PC-3 (cell line): ENCODE measurements around the gene KLRC3. TPM values are rescaled to one million over a fixed set of nuclear protein-coding genes. Genes with fewer than 3 reads are reported as not detected.
"Not testable (repeated sequence)": the region's sequence is repeated elsewhere in the genome, so short reads cannot be mapped to it uniquely, and the experiment has no call there.

ENCODE experiments used
- ATAC-seq: fragments of 200-7000 bp; cut with Tn5 transposase; 2 replicates; pipeline ENCODE4 v1.9.1; 2020; ENCODE audit warnings: mild to moderate bottlenecking, moderate library complexity
- BruUV-seq: library from RNA; stranded (reverse); fragments of 400-500 nt; replicated peaks from 2 replicates; lab custom pipeline; 2021; lab: Mats Ljungman, UMichigan
- CTCF ChIA-PET: fragments of 300-600 bp; sonication (Branson Sonifier 250); formaldehyde crosslinking; loops from one replicate; lab custom pipeline; 2022; ENCODE audit warnings: antibody characterized with exemption; lab: Charles Lee
- POLR2A ChIA-PET: fragments of 300-600 bp; sonication (Branson Sonifier 250); formaldehyde crosslinking; loops from one replicate; lab custom pipeline; 2022; ENCODE audit warnings: antibody characterized with exemption; ENCODE audit not compliant: unreplicated experiment; lab: Charles Lee
- DNase-seq: peaks from one replicate; pipeline ENCODE4 v3.0.0-alpha.2; 2015
- H2AFZ ChIP-seq: fragments of 300-600 bp; sonication (generic); 2 replicates; pipeline ENCODE4 v1.6.0; 2016; ENCODE audit warnings: antibody characterized with exemption, low read length
- H3F3A ChIP-seq: fragments of 300-600 bp; sonication (generic); one replicate; pipeline ENCODE4 v1.6.0; 2017; ENCODE audit warnings: antibody characterized with exemption, low read length, control low read depth, mild to moderate bottlenecking; ENCODE audit not compliant: unreplicated experiment
- H3K27ac ChIP-seq: fragments of 300-600 bp; sonication (generic); 2 replicates; pipeline ENCODE4 v1.5.1; 2016; ENCODE audit warnings: mild to moderate bottlenecking, low read length
- H3K27me3 ChIP-seq: fragments of 300-600 bp; sonication (generic); 2 replicates; pipeline ENCODE4 v1.6.1; 2016; ENCODE audit warnings: low read length, mixed read lengths
- H3K36me3 ChIP-seq: fragments of 300-600 bp; sonication (generic); 2 replicates; pipeline ENCODE4 v1.6.1; 2016; ENCODE audit warnings: low read depth, mixed run types, low read length, mixed read lengths
- H3K4me1 ChIP-seq: fragments of 300-600 bp; sonication (generic); 2 replicates; pipeline ENCODE4 v1.5.1; 2016; ENCODE audit warnings: low read length; ENCODE audit not compliant: insufficient read depth
- H3K4me2 ChIP-seq: fragments of 300-600 bp; sonication (generic); 2 replicates; pipeline ENCODE4 v1.6.0; 2016; ENCODE audit warnings: low read length
- H3K4me3 ChIP-seq: fragments of 300-600 bp; sonication (generic); 2 replicates; pipeline ENCODE4 v1.5.1; 2016; ENCODE audit warnings: mild to moderate bottlenecking, low read length, mixed read lengths
- H3K79me2 ChIP-seq: fragments of 300-600 bp; sonication (generic); 2 replicates; pipeline ENCODE4 v1.6.1; 2017; ENCODE audit warnings: low read length, mixed read lengths
- H3K9ac ChIP-seq: fragments of 300-600 bp; sonication (generic); 2 replicates; pipeline ENCODE4 v1.6.0; 2016; ENCODE audit warnings: mild to moderate bottlenecking, low read length
- H3K9me2 ChIP-seq: fragments of 300-600 bp; sonication (generic); replicated peaks from 2 replicates; pipeline ENCODE4 v1.6.1; 2016; ENCODE audit warnings: mixed run types, low read length, mixed read lengths
- H3K9me3 ChIP-seq: fragments of 300-600 bp; sonication (generic); 2 replicates; pipeline ENCODE4 v1.6.1; 2016; ENCODE audit warnings: low read length, mixed read lengths
- H4K20me1 ChIP-seq: fragments of 300-600 bp; sonication (generic); 2 replicates; pipeline ENCODE4 v1.6.1; 2016; ENCODE audit warnings: low read length, mixed read lengths
- CTCF ChIP-seq: fragments of 300-600 bp; sonication (generic); conservative IDR thresholded peaks from 2 replicates; pipeline ENCODE4 v1.5.1; 2017; ENCODE audit warnings: antibody characterized with exemption, low read depth, mild to moderate bottlenecking, low read length
- EZH2 ChIP-seq: fragments of 300-600 bp; sonication (generic); IDR thresholded peaks from one replicate; pipeline ENCODE4 v1.6.1; 2017; ENCODE audit warnings: antibody characterized with exemption, mild to moderate bottlenecking, low read length; ENCODE audit not compliant: unreplicated experiment
- EZH2phosphoT487 ChIP-seq: fragments of 300-600 bp; sonication (generic); IDR thresholded peaks from 2 replicates; pipeline ENCODE4 v1.6.1; 2018; ENCODE audit warnings: mild to moderate bottlenecking, antibody characterized with exemption, low read length, borderline replicate concordance
- intact Hi-C: fragments of 100-400 bp; cut with micrococcal nuclease; formaldehyde crosslinking; loops from 2 replicates; pipeline ENCODE4 v1.9.0; 2023
- total RNA-seq: library from RNA; depleted of rRNA; stranded (reverse); fragments of >200 nt; gene quantifications from 2 replicates; pipeline ENCODE4 v1.2.3, GENCODE V29; 2014

KLRC3 gene
- total RNA-seq, 1 experiment from 2014 or later, result not detected

DNA sequence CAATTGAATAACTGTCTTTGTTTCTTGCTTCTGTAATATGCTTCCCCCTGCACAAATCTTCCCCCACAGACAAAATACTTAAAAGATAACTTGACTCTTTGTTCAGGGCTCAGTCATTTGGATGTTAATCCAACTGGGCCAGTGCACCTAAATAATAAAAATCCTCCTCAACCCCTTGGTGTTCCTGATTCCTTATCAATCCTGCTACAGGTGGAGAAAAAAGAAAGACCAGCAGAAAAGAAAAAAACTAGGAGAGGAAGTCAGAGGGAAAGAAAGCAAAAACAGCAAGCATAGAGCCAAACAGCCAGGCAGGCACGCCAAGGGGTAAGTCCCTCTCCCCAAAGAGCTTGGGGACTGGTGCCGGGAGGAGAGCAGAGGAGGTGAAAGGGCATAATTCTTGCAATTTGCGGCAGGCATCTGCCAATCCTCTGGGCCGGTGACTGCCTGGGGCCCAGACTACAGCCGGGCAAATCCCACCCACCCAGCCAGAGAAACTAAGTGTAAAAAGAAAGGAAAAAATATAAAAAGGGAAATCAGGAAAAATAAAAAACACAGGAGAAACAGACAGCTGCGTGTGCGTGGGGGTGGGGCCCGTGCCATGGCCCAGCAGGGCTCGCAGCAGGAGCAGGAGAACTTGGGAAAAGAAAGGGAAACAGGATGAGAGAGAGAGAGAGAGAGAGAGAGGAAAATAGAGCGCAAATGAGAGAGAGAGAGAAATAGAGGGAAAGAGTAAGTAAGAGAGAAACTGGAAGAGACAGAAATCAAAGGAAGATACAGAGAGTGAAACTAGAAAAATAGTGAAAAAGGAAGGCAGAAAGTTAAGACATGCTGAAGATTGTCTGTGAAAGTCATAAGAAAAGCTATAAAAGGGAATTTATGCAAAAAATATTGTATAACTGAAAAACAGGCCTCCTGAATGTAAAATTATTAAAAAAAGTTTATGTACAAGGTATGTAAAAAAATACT is 51.9 kb downstream of the KLRC3 start:
- no peak for ATAC-seq
- Histone ChIP-seq H3K27me3 (no peaks in the 10 kb centered on the region), H3K79me2 (no peaks in the 10 kb centered on the region), H3K9me2 (no peaks in the 10 kb centered on the region), H3K4me3 (no peak overlapping the region), H3K27ac (no peak overlapping the region), H3K36me3 (no peaks in the 10 kb centered on the region), H4K20me1 (no peaks in the 10 kb centered on the region), H3F3A (no peaks in the 10 kb centered on the region), H3K4me2 (no peak overlapping the region), H2AFZ (no peak overlapping the region), H3K4me1 (peaks cover 19% of the 10 kb centered on the region), H3K9ac (no peak overlapping the region), H3K9me3 (no peaks in the 10 kb centered on the region)
- no peak for TF ChIP-seq CTCF
- no peak for TF ChIP-seq EZH2phosphoT487
- no peak for TF ChIP-seq EZH2
- BruUV-seq, result no TSS peak
- intact Hi-C loops, result loop anchor here (10.0 kb wide), 1 partner anchor 136 kb away; the partner anchor contains the start of gene EIF2S3B
- DNase-seq, result no peak
- ChIA-PET POLR2A (no interaction called here), CTCF (interaction anchor here (0.6 kb wide), 1 partner anchor 131 kb away, joined by 3 read pairs; no protein-coding TSS in a partner anchor)

DNA sequence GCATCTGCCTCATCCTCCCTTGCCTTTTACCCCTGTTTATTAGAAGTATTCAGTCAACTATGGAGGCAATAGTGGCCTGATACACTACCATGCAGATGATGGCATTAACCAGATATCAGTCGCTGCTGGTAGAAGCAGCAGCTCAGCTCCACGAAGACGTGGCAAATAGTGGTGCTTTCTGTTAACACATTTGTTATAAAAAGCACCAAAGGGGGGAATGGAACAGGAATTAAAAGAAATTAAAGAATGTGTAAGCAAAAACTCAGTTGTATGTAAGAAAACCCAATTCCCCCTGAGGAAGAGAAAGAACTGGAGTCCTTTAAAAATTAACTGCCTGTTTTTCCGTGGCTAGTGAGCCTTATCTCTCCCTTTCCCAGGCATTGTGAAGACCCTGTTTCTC is 52.7 kb downstream of the KLRC3 start:
- H3K36me3 ChIP-seq, H3K79me2 ChIP-seq, H3K9me3 ChIP-seq, ATAC-seq, H4K20me1 ChIP-seq, BruUV-seq, H3K9ac ChIP-seq, DNase-seq, POLR2A ChIA-PET, H3K27me3 ChIP-seq, H3K4me2 ChIP-seq, H3K27ac ChIP-seq, H3K4me3 ChIP-seq, H3K9me2 ChIP-seq, H2AFZ ChIP-seq, H3F3A ChIP-seq: not testable (repeated sequence)
- intact Hi-C loops, result loop anchor here (1.0 to 10.0 kb wide), 3 partner anchors 137 to 307 kb away; partner anchors contain the start of genes EIF2S3B and STYK1
- H3K4me1 ChIP-seq, result peaks cover 27% of the 10 kb centered on the region
- CTCF ChIA-PET, result interaction anchor here (0.7 to 1.9 kb wide), 3 partner anchors 30 to 227 kb away, joined by 3 to 10 read pairs (median 5); no protein-coding TSS in a partner anchor

DNA sequence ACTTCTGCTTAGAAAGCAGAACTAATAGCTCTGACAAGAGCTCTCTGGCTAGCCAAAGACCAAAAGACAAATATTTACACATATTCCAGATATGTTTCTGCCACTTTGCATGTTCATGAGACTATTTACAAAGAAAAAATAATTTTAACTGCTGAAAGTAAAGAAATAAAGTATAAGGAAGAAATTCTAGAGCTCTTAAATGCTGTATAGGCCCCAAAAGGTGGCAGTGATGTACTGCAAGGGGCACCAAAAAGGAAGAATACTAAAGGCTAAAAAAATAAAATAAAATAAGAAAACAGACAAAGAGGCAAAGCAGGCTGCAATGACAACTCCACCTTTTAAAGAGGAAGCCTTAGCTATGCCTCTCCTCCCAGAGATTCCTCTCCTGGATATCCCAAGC is 53.5 kb downstream of the KLRC3 start:
- POLR2A ChIA-PET, result no interaction called here
- H2AFZ ChIP-seq, result peak overlapping the region; percentile 79; the same call in 1 of the 2 replicates

More for the DNA sequence above, 53.5 kb downstream of the KLRC3 start:
- H3K9me3 ChIP-seq, result no peaks in the 10 kb centered on the region
- H3K36me3 ChIP-seq, result no peaks in the 10 kb centered on the region
- intact Hi-C loops, result loop anchor here (1.0 to 10.0 kb wide), 3 partner anchors 138 to 307 kb away; partner anchors contain the start of genes EIF2S3B and STYK1
- BruUV-seq, result no TSS peak
- CTCF ChIA-PET, result interaction anchor here (0.6 to 1.9 kb wide), 7 partner anchors 29 to 373 kb away, joined by 3 to 10 read pairs (median 4); no protein-coding TSS in a partner anchor
- H3K4me1 ChIP-seq, result peaks cover 35% of the 10 kb centered on the region
- H3K4me2 ChIP-seq, result 0 out of 2 replicates have a peak overlapping the region, but pooled peaks have one; percentile 22
- DNase-seq (peak; percentile 49), ATAC-seq (no peak)
- no peaks in the 10 kb centered on the region for H3K27me3 ChIP-seq
- no peak overlapping the region for H3K4me3 ChIP-seq
- peaks cover under 1% of the 10 kb centered on the region for H3F3A ChIP-seq
- H3K9ac ChIP-seq, result no peak overlapping the region
- TF ChIP-seq EZH2phosphoT487 (no peak), CTCF (peak; percentile 74)
- no peaks in the 10 kb centered on the region for H4K20me1 ChIP-seq
- H3K79me2 ChIP-seq, result no peaks in the 10 kb centered on the region
- H3K27ac ChIP-seq, result no peak overlapping the region
- no peaks in the 10 kb centered on the region for H3K9me2 ChIP-seq
